HK-2 (cell line): ENCODE measurements around the gene MKNK1.
A peak's percentile ranks its signal among the peaks of the same experiment; 100 is the strongest.

Experiments
- DNase-seq: peaks from one replicate; pipeline ENCODE4 v3.0.0-alpha.2; 2018; ENCODE audit not compliant: unreplicated experiment

The MKNK1 gene

GRCh38 chr1:46539972-46540371 is 64.1 kb downstream of the MKNK1 start:
- peak; percentile 59 for DNase-seq

GRCh38 chr1:46538147-46538546 is 65.9 kb downstream of the MKNK1 start:
- no peak for DNase-seq

GRCh38 chr1:46537651-46538050 is 66.4 kb downstream of the MKNK1 start:
- no peak for DNase-seq

DNA sequence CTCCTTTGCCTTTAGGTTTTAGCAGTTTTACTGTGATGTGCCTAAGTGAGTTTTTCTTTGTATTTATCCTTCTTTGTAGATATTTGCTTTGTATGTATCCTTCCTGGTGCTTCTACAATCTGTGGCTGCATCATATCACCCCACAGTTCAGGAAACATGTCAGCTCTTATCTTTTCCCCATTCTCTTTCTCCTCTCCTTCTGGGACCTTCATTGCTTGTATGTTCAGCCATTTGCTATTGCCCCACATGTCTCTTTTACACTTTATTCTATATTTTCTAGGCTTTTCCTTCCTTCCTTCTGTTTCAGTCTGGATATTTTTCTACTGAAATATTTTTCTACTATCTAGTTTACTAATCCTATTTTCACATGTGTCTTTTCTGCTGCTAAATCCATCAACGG is 67.5 kb downstream of the MKNK1 start:
- no peak for DNase-seq

DNA sequence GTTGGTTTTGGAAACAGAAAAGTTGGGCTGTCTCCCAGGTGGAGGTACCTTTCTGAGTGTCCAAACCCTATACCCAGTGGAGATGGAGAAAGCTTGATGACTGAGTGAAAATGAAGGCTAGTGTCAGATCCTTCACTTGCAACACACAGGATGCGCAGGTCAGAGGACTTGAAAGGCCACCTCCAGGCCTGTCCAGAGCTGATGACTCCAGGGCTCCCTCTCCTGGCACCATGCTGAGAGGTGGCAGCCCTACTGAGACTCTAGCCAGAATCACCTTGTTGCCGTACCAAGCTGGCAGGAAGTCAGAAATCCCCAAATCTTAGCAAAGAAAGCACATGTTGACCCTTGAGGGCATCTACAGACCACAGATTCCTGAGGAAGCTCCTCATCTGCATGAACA is 69.0 kb downstream of the MKNK1 start:
- DNase-seq, result no peak

DNA sequence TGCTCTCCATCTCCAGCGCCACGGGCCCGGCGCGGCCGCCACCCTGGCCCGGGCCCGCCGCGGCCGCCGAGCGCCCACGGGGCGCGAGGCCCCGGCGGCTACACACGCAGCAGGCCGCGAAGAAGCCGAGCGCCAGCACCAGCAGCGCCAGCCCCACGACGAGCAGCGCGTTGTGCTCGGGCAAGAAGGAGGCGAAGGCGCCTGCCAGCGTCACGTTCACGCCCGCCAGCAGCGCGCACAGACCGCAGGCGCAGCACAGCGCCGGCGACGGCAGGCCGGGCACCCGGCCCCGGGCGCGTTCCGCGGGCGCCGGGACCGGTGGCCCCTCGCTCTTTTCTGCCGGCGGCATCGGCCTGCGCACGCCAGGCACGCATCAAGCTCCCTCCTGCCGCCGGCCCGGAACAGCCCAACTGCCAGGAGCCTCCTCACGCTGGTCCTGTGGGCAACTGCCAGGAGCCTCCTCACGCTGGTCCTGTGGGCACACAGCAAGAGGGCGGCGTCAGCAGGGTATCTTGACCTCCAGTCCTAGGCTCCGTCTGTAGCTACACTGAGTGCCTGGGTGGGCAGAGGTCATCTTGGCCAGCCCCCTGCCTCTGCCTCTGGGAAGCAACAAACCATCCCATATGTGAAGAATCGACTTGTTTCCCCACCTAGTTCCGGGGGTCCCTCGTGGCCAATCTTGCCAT is 70.7 kb downstream of the MKNK1 start:
- DNase-seq, result no peak

DNA sequence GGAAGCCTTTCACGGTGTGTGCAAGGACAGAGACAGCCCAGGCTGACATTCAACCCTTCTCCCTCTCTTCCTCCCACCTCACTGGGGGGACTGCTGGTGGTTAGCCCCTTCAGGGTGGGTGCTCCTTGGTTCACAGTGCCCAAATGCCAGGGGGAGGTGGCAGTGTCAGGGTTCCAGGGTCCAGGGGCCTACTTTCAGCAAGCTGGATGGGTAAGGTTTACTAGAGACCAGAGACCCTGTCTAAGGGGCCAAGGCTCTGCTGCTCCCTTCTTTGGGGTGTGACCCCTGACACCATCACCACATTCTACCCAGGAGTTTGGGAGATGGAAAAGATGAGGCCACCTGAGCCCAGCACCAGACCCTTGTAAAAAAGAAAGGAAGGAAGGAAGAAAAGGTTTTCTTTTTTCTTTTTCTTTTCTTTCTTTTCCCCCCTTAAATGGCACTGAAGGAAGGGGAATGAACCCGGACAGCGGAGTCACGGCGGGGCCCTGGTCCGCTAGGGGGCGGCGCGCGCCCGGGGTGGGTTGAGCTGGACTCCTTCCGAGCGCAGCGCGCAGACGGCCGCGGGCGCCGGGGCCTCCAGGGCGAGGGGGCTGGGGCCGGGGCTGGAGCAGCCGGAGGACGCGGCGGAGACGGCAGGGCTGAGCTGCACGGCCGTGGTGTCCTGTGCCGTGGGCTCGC is 71.4 kb downstream of the MKNK1 start:
- DNase-seq, result no peak

GRCh38 chr1:46532095-46532494 is 72.0 kb downstream of the MKNK1 start:
- no peak for DNase-seq

DNA sequence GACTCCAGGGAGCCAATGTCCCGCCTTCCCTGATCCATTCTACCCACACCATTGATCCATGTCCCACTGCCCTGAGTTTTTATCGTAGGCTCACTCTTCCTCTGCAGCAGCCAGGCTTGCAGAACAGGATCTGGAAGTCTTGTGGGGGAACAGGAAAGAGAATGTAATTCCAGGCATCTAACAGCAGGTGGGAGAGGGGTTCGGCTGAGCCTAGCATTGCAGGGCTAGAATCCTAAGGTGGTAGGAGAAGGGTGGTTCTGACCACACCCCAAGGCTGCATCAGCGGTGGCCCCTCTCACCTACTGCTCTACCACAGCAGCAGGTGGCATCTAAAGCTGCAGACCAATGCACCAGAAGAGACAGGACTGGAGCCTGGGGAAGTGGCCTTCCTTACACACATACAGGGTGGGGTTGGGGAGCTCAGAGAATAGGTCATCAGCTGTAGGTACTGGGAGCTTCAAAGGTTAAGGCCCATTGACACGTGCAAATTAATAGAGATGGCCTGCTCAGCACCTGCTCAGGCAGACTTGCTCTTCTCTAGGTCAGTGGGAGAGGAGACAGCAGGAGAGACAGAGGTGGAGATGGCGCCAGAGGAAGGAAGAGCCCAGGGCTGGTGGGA is 73.2 kb downstream of the MKNK1 start:
- no peak for DNase-seq

- no peak for DNase-seq
Measured at GRCh38 chr1:46530311-46530710, 73.8 kb downstream of the MKNK1 start.

DNA sequence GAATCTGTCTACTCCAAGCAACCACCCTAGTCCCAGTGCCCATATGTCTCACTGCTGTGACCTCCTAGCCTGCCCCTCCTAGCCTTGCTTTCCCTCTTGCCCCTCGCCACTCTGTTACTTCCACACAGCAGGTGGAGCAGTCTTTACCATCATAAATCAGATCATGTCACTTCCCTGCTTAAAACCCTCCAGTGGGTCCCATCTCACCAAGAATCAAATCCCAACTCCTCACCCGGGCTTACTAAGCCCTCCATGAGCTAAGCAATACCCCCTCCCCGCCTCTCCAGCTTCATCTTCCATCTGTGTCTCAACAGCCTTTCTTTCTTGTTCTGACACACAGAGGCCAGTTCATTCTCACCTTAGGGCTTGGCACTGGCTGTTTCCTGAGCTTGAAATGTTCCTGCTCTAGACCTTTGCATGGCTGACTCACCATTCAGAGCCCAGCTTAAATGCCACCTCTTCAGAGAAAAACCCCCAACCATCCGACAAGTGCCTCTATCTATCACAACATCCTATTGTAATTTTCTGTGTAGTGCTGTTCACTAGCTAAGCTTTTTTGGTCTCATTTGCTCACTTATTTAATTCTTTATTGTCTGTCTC is 74.9 kb downstream of the MKNK1 start:
- DNase-seq, result no peak

- no peak for DNase-seq
Measured at GRCh38 chr1:46528297-46528955, 75.6 kb downstream of the MKNK1 start.

GRCh38 chr1:46527474-46528296 is 76.4 kb downstream of the MKNK1 start:
- peak; percentile 82 for DNase-seq

DNA sequence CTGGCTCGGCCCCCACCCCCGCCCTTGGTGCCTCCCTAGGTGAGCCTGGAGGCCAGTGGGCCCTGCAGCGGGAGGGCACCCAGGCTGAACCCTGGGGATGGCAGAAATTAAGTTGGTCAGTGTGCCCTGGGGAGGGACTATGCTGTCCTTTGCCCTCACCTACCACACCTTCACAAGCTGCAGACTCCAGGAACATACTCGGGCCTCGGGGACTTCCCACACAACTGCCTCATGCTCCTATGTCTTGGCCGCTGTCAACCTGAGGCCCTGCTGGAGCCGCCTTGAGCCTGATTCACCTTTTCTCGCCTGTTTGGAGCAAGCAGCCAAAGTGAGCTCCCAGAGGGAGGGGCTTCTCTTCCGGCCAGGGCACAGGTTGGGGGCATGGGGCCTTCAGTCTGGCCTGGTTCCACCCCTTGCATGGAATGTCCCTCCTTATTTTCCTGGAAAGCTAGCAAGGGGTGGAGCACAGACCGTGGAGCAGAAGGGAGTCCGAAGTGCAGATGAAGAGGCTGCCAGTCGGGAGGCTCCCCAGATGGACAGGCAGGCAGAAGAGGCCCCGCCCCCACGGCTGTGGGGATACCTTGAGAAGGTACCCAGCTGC is 77.3 kb downstream of the MKNK1 start:
- peak; percentile 62 for DNase-seq

GRCh38 chr1:46526013-46526690 is 77.9 kb downstream of the MKNK1 start:
- DNase-seq, result no peak

- no peak for DNase-seq
Measured at GRCh38 chr1:46525253-46525983, 78.7 kb downstream of the MKNK1 start.

GRCh38 chr1:46524843-46525242 is 79.2 kb downstream of the MKNK1 start:
- no peak for DNase-seq

- DNase-seq, result no peak
Measured at GRCh38 chr1:46523496-46524353, 80.3 kb downstream of the MKNK1 start.

DNA sequence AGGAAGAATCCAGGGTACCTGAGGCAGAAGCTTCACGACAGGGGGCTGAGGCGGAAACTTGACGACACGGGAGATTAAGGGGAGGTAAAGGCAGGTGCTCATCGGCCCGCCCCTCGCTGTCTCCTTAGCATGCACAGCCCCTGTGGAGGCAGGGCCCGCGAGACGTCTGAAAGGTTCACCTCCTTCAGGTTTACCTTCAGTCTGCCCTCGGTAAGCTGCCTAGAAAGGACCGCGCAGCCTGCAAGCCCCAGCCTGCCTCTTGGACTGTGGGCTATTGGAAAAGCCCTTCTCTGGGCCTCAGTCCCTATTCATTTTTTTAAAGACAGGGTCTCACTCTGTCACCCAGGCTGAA is 81.1 kb downstream of the MKNK1 start:
- no peak for DNase-seq
